Left ventricle myocardium superior (tissue), 1 donor: ENCODE results near the gene FBXO34. TPM values are rescaled to one million over a fixed set of nuclear protein-coding genes. Genes with fewer than 3 reads are reported as not detected.

Experiments
- ATAC-seq: fragments of 200-7000 bp; cut with Tn5 transposase; one replicate; pipeline ENCODE4 v1.9.1; 2020; ENCODE audit warnings: mild to moderate bottlenecking, moderate library complexity
- DNase-seq: peaks from one replicate; pipeline ENCODE4 v3.0.0-alpha.2; 2020
- intact Hi-C: fragments of 100-400 bp; cut with micrococcal nuclease; formaldehyde crosslinking; loops from one replicate; pipeline ENCODE4 v1.11.0; 2022
- total RNA-seq: library from RNA; stranded (reverse); fragmentation: NEBNext Ultra II Directional; extraction: Animal tissue kit (Norgen Biotek cat#: 25700); gene quantifications from one replicate; pipeline ENCODE4 v1.2.1, GENCODE V29; 2021
- donor health status: DM: no; HTN: yes; CAD: no; lungs with severe emphysema.

FBXO34 gene
- total RNA-seq, 1 donor from 2014 or later, result 27.2 TPM

GRCh38 chr14:55267820-55268219, 3.4 kb upstream of the FBXO34 start:
- no peak for ATAC-seq
- intact Hi-C loops, result no loop called here
- DNase-seq, result no peak

GRCh38 chr14:55271572-55272298, 514 bp downstream of the FBXO34 start:
- ATAC-seq, result peak; percentile 51
- peak; percentile 67 for DNase-seq
- intact Hi-C loops, result no loop called here

- ATAC-seq, result no peak
- intact Hi-C loops, result no loop called here
- DNase-seq, result no peak
These were observed 1.2 kb downstream of the FBXO34 start for GRCh38 chr14:55272387-55272786.

GRCh38 chr14:55272922-55273321, 1.7 kb downstream of the FBXO34 start:
- intact Hi-C loops, result no loop called here
- ATAC-seq (no peak), DNase-seq (no peak)

- DNase-seq, result no peak
- intact Hi-C loops, result no loop called here
- ATAC-seq, result no peak
These were observed 2.9 kb downstream of the FBXO34 start for GRCh38 chr14:55274146-55274545.

- DNase-seq (no peak), ATAC-seq (no peak)
- intact Hi-C loops, result no loop called here
These were observed 3.5 kb downstream of the FBXO34 start for GRCh38 chr14:55274751-55275150.

- DNase-seq, result no peak
- ATAC-seq, result no peak
- intact Hi-C loops, result no loop called here
These were observed 5.5 kb downstream of the FBXO34 start for GRCh38 chr14:55276736-55277135.

- intact Hi-C loops, result no loop called here
- no peak for ATAC-seq
These were observed 6.9 kb downstream of the FBXO34 start for GRCh38 chr14:55277972-55278740.

GRCh38 chr14:55279384-55279783, 8.2 kb downstream of the FBXO34 start:
- intact Hi-C loops, result no loop called here
- no peak for ATAC-seq
- no peak for DNase-seq

More at GRCh38 chr14:55277972-55278740, 6.9 kb downstream of the FBXO34 start:
- DNase-seq, result no peak

- intact Hi-C loops, result no loop called here
- ATAC-seq, result no peak
- DNase-seq, result no peak
These were observed 10.2 kb downstream of the FBXO34 start for GRCh38 chr14:55281316-55281839.

- no peak for DNase-seq
- intact Hi-C loops, result no loop called here
- peak; percentile 10 for ATAC-seq
These were observed 13.9 kb downstream of the FBXO34 start for GRCh38 chr14:55285048-55285652.

GRCh38 chr14:55288439-55288838, 17.2 kb downstream of the FBXO34 start:
- intact Hi-C loops, result no loop called here
- no peak for DNase-seq
- ATAC-seq, result no peak

- intact Hi-C loops, result no loop called here
- DNase-seq (no peak), ATAC-seq (no peak)
These were observed 20.4 kb downstream of the FBXO34 start for GRCh38 chr14:55291480-55292081.

GRCh38 chr14:55294603-55295002, 23.4 kb downstream of the FBXO34 start:
- DNase-seq (no peak), ATAC-seq (no peak)
- intact Hi-C loops, result no loop called here

GRCh38 chr14:55297611-55298499, 26.6 kb downstream of the FBXO34 start:
- no peak for DNase-seq
- ATAC-seq, result no peak
- intact Hi-C loops, result no loop called here

- DNase-seq (no peak), ATAC-seq (no peak)
- intact Hi-C loops, result no loop called here
These were observed 27.2 kb downstream of the FBXO34 start for GRCh38 chr14:55298500-55298822.

- DNase-seq (no peak), ATAC-seq (peak; percentile 92)
- intact Hi-C loops, result no loop called here
These were observed 30.4 kb downstream of the FBXO34 start for GRCh38 chr14:55301437-55302121.

GRCh38 chr14:55302367-55303124, 31.3 kb downstream of the FBXO34 start:
- DNase-seq (no peak), ATAC-seq (peak; percentile 24)
- intact Hi-C loops, result no loop called here
